Measurements from ENCODE around the gene LOXHD1. TPM values are rescaled to one million over a fixed set of nuclear protein-coding genes. Genes with fewer than 3 reads are reported as not detected.

The LOXHD1 gene
- total RNA-seq, 6 donors from 2014 or later = 0.30 to 7.3 (median 1.00) TPM

GRCh38 chr18:46518438-46518837 lies 138.6 kb downstream of the LOXHD1 start:
- no peaks in the 10 kb centered on the region for H3K27me3 ChIP-seq
- H3K4me1 ChIP-seq = no peaks in the 10 kb centered on the region
- no peak overlapping the region for H3K4me3 ChIP-seq
- TF ChIP-seq POLR2A (IDR thresholded peaks at IDR 0.05) (no peak), EP300 (IDR thresholded peaks at IDR 0.05) (no peak), POLR2AphosphoS5 (IDR thresholded peaks at IDR 0.05) (no peak), CTCF (IDR thresholded peaks at IDR 0.05) (no peak)
- H3K9me3 ChIP-seq = peaks cover 0 to 2% (median 0%) of the 10 kb centered on the region in 4 donors
- no peak overlapping the region for H3K27ac ChIP-seq
- WGBS, 2 donors = 62% methylated on average over 6 of the region's 6 CpGs; no CpG with 5 or more reads in 1 of the 2 donors
- ATAC-seq (ENCODE audit: low FRiP score in 2 of 2) (no peak), DNase-seq (peak in 1 of 2 donors; percentile 27)
- no peaks in the 10 kb centered on the region for H3K36me3 ChIP-seq

GRCh38 chr18:46516555-46516954 lies 140.5 kb downstream of the LOXHD1 start:
- Histone ChIP-seq H3K4me1 (no peaks in the 10 kb centered on the region), H3K4me3 (no peak overlapping the region), H3K27me3 (no peaks in the 10 kb centered on the region), H3K27ac (no peak overlapping the region), H3K9me3 (peaks cover 0 to 4% (median 0%) of the 10 kb centered on the region in 4 donors), H3K36me3 (no peaks in the 10 kb centered on the region)
- DNase-seq (no peak), ATAC-seq (ENCODE audit: low FRiP score in 2 of 2) (no peak)
- no peak for TF ChIP-seq CTCF (IDR thresholded peaks at IDR 0.05)

- Histone ChIP-seq H3K27me3 (no peaks in the 10 kb centered on the region), H3K4me3 (no peak overlapping the region), H3K36me3 (no peaks in the 10 kb centered on the region), H3K4me1 (no peaks in the 10 kb centered on the region), H3K27ac (no peak overlapping the region), H3K9me3 (peaks cover 0 to 4% (median 0%) of the 10 kb centered on the region in 4 donors)
- WGBS, 2 donors = 66 to 76% methylated on average over 6 of the region's 6 CpGs
- ATAC-seq (ENCODE audit: low FRiP score in 2 of 2) = no peak
- DNase-seq = no peak
- TF ChIP-seq EP300 (IDR thresholded peaks at IDR 0.05) = no peak
- no peak for TF ChIP-seq POLR2A (IDR thresholded peaks at IDR 0.05)
- no peak for TF ChIP-seq CTCF (IDR thresholded peaks at IDR 0.05)
These were observed 146.6 kb downstream of the LOXHD1 start for GRCh38 chr18:46510386-46510785.

GRCh38 chr18:46509530-46509929 lies 147.5 kb downstream of the LOXHD1 start:
- H3K4me3 ChIP-seq = no peak overlapping the region
- H3K36me3 ChIP-seq = no peaks in the 10 kb centered on the region
- H3K9me3 ChIP-seq = peaks cover 0 to 4% (median 0%) of the 10 kb centered on the region in 4 donors
- no peak overlapping the region for H3K27ac ChIP-seq
- ATAC-seq (ENCODE audit: low FRiP score in 2 of 2) = no peak
- no peak for DNase-seq
- no peaks in the 10 kb centered on the region for H3K4me1 ChIP-seq
- no peaks in the 10 kb centered on the region for H3K27me3 ChIP-seq
- 91 to 100% methylated on average over 4 to 6 of the region's 6 CpGs for WGBS, 2 donors
- no peak for TF ChIP-seq POLR2A (IDR thresholded peaks at IDR 0.05)
- no peak for TF ChIP-seq CTCF (IDR thresholded peaks at IDR 0.05)
- TF ChIP-seq EP300 (IDR thresholded peaks at IDR 0.05) = no peak
- TF ChIP-seq POLR2AphosphoS5 (IDR thresholded peaks at IDR 0.05) = no peak

- 90 to 94% methylated on average over 14 of the region's 14 CpGs for WGBS, 2 donors
- ATAC-seq (ENCODE audit: low FRiP score in 2 of 2) (no peak), DNase-seq (no peak)
- Histone ChIP-seq H3K9me3 (no peaks in the 10 kb centered on the region), H3K4me3 (no peak overlapping the region), H3K36me3 (no peaks in the 10 kb centered on the region), H3K27me3 (no peaks in the 10 kb centered on the region), H3K4me1 (no peaks in the 10 kb centered on the region), H3K27ac (no peak overlapping the region)
- TF ChIP-seq POLR2A (IDR thresholded peaks at IDR 0.05) (no peak), EP300 (IDR thresholded peaks at IDR 0.05) (no peak), POLR2AphosphoS5 (IDR thresholded peaks at IDR 0.05) (no peak)
These were observed 149.9 kb downstream of the LOXHD1 start for GRCh38 chr18:46506974-46507586.
